OCI-LY3 (cell line): Measurements from ENCODE around the gene PLG.
A peak's percentile ranks its signal among the peaks of the same experiment; 100 is the strongest.

Experiments
- CTCF ChIP-seq: fragments of 200-600, 300-600 bp; sonication (generic); IDR thresholded peaks from 2 replicates; pipeline ENCODE4 v1.5.1; 2014; ENCODE audit warnings: antibody characterized with exemption, low read length, low read depth
- EZH2phosphoT487 ChIP-seq: fragments of 200-600 bp; shearing (Covaris generic); IDR thresholded peaks from 2 replicates; pipeline ENCODE4 v1.6.1; 2018; ENCODE audit warnings: antibody characterized with exemption, mixed run types, low read depth

- TF ChIP-seq CTCF = peak; percentile 68
- no peak for TF ChIP-seq EZH2phosphoT487
Observed at GRCh38 chr6:160667639-160668481, 34.2 kb upstream of the PLG start.
